HEK293 (cell line): ENCODE data around the gene RAP1B.

ENCODE experiments used
- CTCF ChIA-PET: fragments of 350-600 bp; formaldehyde crosslinking; extraction: SDS; loops from one replicate; lab custom pipeline; 2021; ENCODE audit warnings: antibody characterized with exemption; lab: Yijun Ruan, JAX
- POLR2A ChIA-PET: fragments of 300-600 bp; formaldehyde crosslinking; extraction: SDS; loops from one replicate; lab custom pipeline; 2020; ENCODE audit warnings: antibody characterized with exemption, inconsistent platforms; lab: Yijun Ruan, JAX
- H3K27ac ChIP-seq: fragments of 200-500 bp; sonication (Bioruptor generic); 2 replicates; pipeline ENCODE4 v1.5.1; 2014; ENCODE audit warnings: low read depth, low read length, control low read depth, inconsistent platforms; ENCODE audit errors: extremely low read depth
- H3K36me3 ChIP-seq, 2 experiments: fragments of 200-500 bp in 1 of 2; sonication (Bioruptor generic) in 1 of 2; 1 replicate in 1 of 2; 2 replicates in 1 of 2; pipeline ENCODE4 v1.5.1; 2014 to 2017; ENCODE audit warnings: inconsistent platforms in 2 of 2, low read length in 2 of 2; ENCODE audit not compliant: control insufficient read depth in 2 of 2, insufficient read depth in 1 of 2
- H3K4me1 ChIP-seq: fragments of 200-500 bp; sonication (Bioruptor generic); 2 replicates; pipeline ENCODE4 v1.5.1; 2014; ENCODE audit warnings: mild to moderate bottlenecking, low read length, inconsistent platforms; ENCODE audit not compliant: control insufficient read depth, insufficient read depth
- H3K4me3 ChIP-seq: 2 replicates; pipeline ENCODE4 v1.5.1; 2011; ENCODE audit warnings: low read depth, mild to moderate bottlenecking, control low read depth, low read length, moderate library complexity
- H3K9me3 ChIP-seq: fragments of 200-500 bp; sonication (Bioruptor generic); 2 replicates; pipeline ENCODE4 v1.5.1; 2014; ENCODE audit warnings: low read depth, low read length, inconsistent platforms; ENCODE audit not compliant: control insufficient read depth, insufficient read depth
- EGR2 ChIP-seq: fragments of 450-650 bp; formaldehyde crosslinking; IDR thresholded peaks from 2 replicates; pipeline ENCODE4 v1.5.1; 2016; ENCODE audit warnings: low read depth, missing biosample characterization, missing genetic modification characterization
- PRDM1 ChIP-seq: fragments of 450-650 bp; formaldehyde crosslinking; IDR thresholded peaks from 2 replicates; pipeline ENCODE4; 2016; ENCODE audit warnings: missing biosample characterization, missing genetic modification characterization
- SP2 ChIP-seq: fragments of 450-650 bp; formaldehyde crosslinking; IDR thresholded peaks from 2 replicates; pipeline ENCODE4 v1.5.1; 2016; ENCODE audit warnings: missing biosample characterization, missing genetic modification characterization
- YY2 ChIP-seq: fragments of 450-650 bp; formaldehyde crosslinking; IDR thresholded peaks from 2 replicates; pipeline ENCODE4 v1.5.1; 2016; ENCODE audit warnings: missing biosample characterization, missing genetic modification characterization
- ZNF112 ChIP-seq: fragments of 450-650 bp; formaldehyde crosslinking; IDR thresholded peaks from 2 replicates; pipeline ENCODE4 v1.5.0; 2017; ENCODE audit warnings: missing biosample characterization, missing genetic modification characterization
- ZNF16 ChIP-seq: fragments of 450-650 bp; formaldehyde crosslinking; IDR thresholded peaks from 2 replicates; pipeline ENCODE4 v1.5.1; 2016; ENCODE audit warnings: low read depth, missing biosample characterization, missing genetic modification characterization
- ZNF19 ChIP-seq: fragments of 450-650 bp; formaldehyde crosslinking; IDR thresholded peaks from 2 replicates; pipeline ENCODE4; 2016; ENCODE audit warnings: missing biosample characterization, missing genetic modification characterization, low read depth
- ZNF2 ChIP-seq: fragments of 450-650 bp; formaldehyde crosslinking; IDR thresholded peaks from 2 replicates; pipeline ENCODE4 v1.5.1; 2016; ENCODE audit warnings: missing biosample characterization, missing genetic modification characterization
- ZNF23 ChIP-seq: fragments of 450-650 bp; formaldehyde crosslinking; IDR thresholded peaks from 2 replicates; pipeline ENCODE4 v1.5.1; 2016; ENCODE audit warnings: missing biosample characterization, missing genetic modification characterization, borderline replicate concordance
- ZNF302 ChIP-seq: fragments of 450-650 bp; formaldehyde crosslinking; IDR thresholded peaks from 2 replicates; pipeline ENCODE4 v1.5.1; 2016; ENCODE audit warnings: missing biosample characterization, missing genetic modification characterization, low read depth
- ZNF37A ChIP-seq: fragments of 450-650 bp; IDR thresholded peaks from 2 replicates; pipeline ENCODE4 v1.5.1; 2018; ENCODE audit warnings: missing biosample characterization, missing genetic modification characterization
- ZNF513 ChIP-seq: fragments of 450-650 bp; IDR thresholded peaks from 2 replicates; pipeline ENCODE4 v1.5.1; 2018; ENCODE audit warnings: missing biosample characterization, missing genetic modification characterization
- ZNF610 ChIP-seq: fragments of 450-650 bp; formaldehyde crosslinking; IDR thresholded peaks from 2 replicates; pipeline ENCODE4 v1.5.1; 2016; ENCODE audit warnings: missing biosample characterization, missing genetic modification characterization, borderline replicate concordance
- ZNF76 ChIP-seq: fragments of 450-650 bp; formaldehyde crosslinking; IDR thresholded peaks from 2 replicates; pipeline ENCODE4; 2016; ENCODE audit warnings: low read depth, missing biosample characterization, missing genetic modification characterization, borderline replicate concordance
- TF ChIP-seq, protein P1 (sequence below): fragments of 450-650 bp; formaldehyde crosslinking; IDR thresholded peaks from 2 replicates; pipeline ENCODE4 v1.5.1; 2016; ENCODE audit warnings: missing biosample characterization, missing genetic modification characterization
- TF ChIP-seq, protein P2 (sequence below): fragments of 450-650 bp; formaldehyde crosslinking; IDR thresholded peaks from 2 replicates; pipeline ENCODE4 v1.5.1; 2017; ENCODE audit warnings: missing biosample characterization, missing genetic modification characterization
- TF ChIP-seq, protein P3 (sequence below): fragments of 450-650 bp; formaldehyde crosslinking; IDR thresholded peaks from 2 replicates; pipeline ENCODE4 v1.5.1; 2016; ENCODE audit warnings: missing biosample characterization, missing genetic modification characterization
- TF ChIP-seq, protein P4 (sequence below): fragments of 450-650 bp; formaldehyde crosslinking; IDR thresholded peaks from 2 replicates; pipeline ENCODE4 v1.5.1; 2016; ENCODE audit warnings: missing biosample characterization, missing genetic modification characterization, borderline replicate concordance
- TF ChIP-seq, protein P5 (sequence below): fragments of 450-650 bp; IDR thresholded peaks from 2 replicates; pipeline ENCODE4 v1.5.1; 2018; ENCODE audit warnings: missing biosample characterization, mild to moderate bottlenecking, missing genetic modification characterization

Gene RAP1B

DNA sequence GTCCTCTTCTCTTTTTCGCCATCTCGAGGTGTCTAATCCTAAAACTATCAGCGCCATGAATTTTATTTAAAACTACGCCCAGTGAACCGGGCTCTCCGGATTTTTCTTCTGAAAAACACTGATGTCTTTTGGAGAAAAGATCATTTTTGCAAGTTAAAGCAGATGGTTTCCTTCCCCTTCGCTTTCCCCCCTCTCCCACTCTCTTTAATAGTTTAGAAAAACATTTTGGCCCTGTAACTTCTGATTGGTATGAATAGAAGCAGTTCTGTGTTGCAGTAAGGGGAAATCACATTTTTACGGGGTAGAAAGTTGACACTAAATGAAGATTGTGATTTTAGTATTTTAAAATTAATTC, 1.1 kb downstream of the RAP1B start:
- TF ChIP-seq, protein P1, sequence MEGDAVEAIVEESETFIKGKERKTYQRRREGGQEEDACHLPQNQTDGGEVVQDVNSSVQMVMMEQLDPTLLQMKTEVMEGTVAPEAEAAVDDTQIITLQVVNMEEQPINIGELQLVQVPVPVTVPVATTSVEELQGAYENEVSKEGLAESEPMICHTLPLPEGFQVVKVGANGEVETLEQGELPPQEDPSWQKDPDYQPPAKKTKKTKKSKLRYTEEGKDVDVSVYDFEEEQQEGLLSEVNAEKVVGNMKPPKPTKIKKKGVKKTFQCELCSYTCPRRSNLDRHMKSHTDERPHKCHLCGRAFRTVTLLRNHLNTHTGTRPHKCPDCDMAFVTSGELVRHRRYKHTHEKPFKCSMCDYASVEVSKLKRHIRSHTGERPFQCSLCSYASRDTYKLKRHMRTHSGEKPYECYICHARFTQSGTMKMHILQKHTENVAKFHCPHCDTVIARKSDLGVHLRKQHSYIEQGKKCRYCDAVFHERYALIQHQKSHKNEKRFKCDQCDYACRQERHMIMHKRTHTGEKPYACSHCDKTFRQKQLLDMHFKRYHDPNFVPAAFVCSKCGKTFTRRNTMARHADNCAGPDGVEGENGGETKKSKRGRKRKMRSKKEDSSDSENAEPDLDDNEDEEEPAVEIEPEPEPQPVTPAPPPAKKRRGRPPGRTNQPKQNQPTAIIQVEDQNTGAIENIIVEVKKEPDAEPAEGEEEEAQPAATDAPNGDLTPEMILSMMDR (tag by site-specific recombination), result no peak
- TF ChIP-seq PRDM1 (tag by site-specific recombination), result peak; percentile 82; the same call in 1 of the 2 replicates
- TF ChIP-seq, protein P2, sequence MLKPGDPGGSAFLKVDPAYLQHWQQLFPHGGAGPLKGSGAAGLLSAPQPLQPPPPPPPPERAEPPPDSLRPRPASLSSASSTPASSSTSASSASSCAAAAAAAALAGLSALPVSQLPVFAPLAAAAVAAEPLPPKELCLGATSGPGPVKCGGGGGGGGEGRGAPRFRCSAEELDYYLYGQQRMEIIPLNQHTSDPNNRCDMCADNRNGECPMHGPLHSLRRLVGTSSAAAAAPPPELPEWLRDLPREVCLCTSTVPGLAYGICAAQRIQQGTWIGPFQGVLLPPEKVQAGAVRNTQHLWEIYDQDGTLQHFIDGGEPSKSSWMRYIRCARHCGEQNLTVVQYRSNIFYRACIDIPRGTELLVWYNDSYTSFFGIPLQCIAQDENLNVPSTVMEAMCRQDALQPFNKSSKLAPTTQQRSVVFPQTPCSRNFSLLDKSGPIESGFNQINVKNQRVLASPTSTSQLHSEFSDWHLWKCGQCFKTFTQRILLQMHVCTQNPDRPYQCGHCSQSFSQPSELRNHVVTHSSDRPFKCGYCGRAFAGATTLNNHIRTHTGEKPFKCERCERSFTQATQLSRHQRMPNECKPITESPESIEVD, result peak; percentile 24
- peak overlapping the region; percentile 86 for H3K4me3 ChIP-seq
- H3K27ac ChIP-seq, result peak overlapping the region; percentile 80
- CTCF ChIA-PET, result interaction anchor here (0.8 kb wide), 1 partner anchor 91 kb away, joined by 3 read pairs; no protein-coding TSS in a partner anchor
- peaks cover 10% of the 10 kb centered on the region for H3K4me1 ChIP-seq
- POLR2A ChIA-PET, result interaction anchor here (0.6 to 1.8 kb wide), 7 partner anchors 28 to 247 kb away, joined by 3 to 6 read pairs (median 4); no protein-coding TSS in a partner anchor
- H3K9me3 ChIP-seq, result no peaks in the 10 kb centered on the region
- peaks cover 0 to 3% of the 10 kb centered on the region in 2 experiments; a peak in 2 of 3 replicates for H3K36me3 ChIP-seq

DNA sequence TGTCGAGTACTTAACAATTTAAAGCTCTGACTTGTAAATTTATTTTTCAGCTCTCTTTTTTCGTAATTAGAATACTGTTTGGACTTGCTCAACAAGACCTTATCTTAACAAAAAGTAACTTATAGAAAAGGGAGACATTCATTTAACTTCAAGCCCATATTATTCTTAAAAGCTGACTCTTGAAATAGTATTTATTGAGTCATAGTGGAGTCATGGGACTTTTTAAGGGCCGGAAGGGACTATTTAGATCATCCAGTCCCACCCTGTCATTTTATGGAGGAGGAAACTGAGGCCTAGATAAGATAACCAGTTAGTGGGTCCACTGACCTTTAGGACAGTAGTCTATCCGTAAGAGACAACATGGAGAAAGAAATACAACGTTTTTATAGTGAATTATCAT, 1.5 kb downstream of the RAP1B start:
- Histone ChIP-seq H3K4me3 (peak overlapping the region; percentile 86), H3K27ac (no peak overlapping the region), H3K4me1 (peaks cover 10% of the 10 kb centered on the region), H3K36me3 (peaks cover 0 to 3% of the 10 kb centered on the region in 2 experiments; a peak in 2 of 3 replicates), H3K9me3 (no peaks in the 10 kb centered on the region)
- POLR2A ChIA-PET, result interaction anchor here (1.8 kb wide), 1 partner anchor 247 kb away, joined by 5 read pairs; no protein-coding TSS in a partner anchor
- CTCF ChIA-PET, result interaction anchor here (0.8 to 1.1 kb wide), 2 partner anchors 91 to 571 kb away, joined by 3 read pairs; no protein-coding TSS in a partner anchor
- TF ChIP-seq ZNF23 (tag by site-specific recombination) (no peak), ZNF76 (tag by site-specific recombination) (no peak), ZNF16 (no peak), YY2 (tag by site-specific recombination) (no peak), ZNF513 (no peak), EGR2 (tag by site-specific recombination) (no peak), ZNF302 (tag by site-specific recombination) (no peak), ZNF112 (tag by site-specific recombination) (no peak), ZNF610 (tag by site-specific recombination) (no peak), ZNF37A (tag by site-specific recombination) (no peak), SP2 (tag by site-specific recombination) (no peak), ZNF19 (tag by site-specific recombination) (no peak), ZNF2 (tag by site-specific recombination) (no peak)
- TF ChIP-seq, protein P3, sequence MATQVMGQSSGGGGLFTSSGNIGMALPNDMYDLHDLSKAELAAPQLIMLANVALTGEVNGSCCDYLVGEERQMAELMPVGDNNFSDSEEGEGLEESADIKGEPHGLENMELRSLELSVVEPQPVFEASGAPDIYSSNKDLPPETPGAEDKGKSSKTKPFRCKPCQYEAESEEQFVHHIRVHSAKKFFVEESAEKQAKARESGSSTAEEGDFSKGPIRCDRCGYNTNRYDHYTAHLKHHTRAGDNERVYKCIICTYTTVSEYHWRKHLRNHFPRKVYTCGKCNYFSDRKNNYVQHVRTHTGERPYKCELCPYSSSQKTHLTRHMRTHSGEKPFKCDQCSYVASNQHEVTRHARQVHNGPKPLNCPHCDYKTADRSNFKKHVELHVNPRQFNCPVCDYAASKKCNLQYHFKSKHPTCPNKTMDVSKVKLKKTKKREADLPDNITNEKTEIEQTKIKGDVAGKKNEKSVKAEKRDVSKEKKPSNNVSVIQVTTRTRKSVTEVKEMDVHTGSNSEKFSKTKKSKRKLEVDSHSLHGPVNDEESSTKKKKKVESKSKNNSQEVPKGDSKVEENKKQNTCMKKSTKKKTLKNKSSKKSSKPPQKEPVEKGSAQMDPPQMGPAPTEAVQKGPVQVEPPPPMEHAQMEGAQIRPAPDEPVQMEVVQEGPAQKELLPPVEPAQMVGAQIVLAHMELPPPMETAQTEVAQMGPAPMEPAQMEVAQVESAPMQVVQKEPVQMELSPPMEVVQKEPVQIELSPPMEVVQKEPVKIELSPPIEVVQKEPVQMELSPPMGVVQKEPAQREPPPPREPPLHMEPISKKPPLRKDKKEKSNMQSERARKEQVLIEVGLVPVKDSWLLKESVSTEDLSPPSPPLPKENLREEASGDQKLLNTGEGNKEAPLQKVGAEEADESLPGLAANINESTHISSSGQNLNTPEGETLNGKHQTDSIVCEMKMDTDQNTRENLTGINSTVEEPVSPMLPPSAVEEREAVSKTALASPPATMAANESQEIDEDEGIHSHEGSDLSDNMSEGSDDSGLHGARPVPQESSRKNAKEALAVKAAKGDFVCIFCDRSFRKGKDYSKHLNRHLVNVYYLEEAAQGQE (tag by site-specific recombination), result no peak
- TF ChIP-seq, protein P4, sequence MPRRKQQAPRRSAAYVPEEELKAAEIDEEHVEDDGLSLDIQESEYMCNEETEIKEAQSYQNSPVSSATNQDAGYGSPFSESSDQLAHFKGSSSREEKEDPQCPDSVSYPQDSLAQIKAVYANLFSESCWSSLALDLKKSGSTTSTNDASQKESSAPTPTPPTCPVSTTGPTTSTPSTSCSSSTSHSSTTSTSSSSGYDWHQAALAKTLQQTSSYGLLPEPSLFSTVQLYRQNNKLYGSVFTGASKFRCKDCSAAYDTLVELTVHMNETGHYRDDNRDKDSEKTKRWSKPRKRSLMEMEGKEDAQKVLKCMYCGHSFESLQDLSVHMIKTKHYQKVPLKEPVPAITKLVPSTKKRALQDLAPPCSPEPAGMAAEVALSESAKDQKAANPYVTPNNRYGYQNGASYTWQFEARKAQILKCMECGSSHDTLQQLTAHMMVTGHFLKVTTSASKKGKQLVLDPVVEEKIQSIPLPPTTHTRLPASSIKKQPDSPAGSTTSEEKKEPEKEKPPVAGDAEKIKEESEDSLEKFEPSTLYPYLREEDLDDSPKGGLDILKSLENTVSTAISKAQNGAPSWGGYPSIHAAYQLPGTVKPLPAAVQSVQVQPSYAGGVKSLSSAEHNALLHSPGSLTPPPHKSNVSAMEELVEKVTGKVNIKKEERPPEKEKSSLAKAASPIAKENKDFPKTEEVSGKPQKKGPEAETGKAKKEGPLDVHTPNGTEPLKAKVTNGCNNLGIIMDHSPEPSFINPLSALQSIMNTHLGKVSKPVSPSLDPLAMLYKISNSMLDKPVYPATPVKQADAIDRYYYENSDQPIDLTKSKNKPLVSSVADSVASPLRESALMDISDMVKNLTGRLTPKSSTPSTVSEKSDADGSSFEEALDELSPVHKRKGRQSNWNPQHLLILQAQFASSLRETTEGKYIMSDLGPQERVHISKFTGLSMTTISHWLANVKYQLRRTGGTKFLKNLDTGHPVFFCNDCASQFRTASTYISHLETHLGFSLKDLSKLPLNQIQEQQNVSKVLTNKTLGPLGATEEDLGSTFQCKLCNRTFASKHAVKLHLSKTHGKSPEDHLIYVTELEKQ (tag by site-specific recombination), result no peak
- TF ChIP-seq, protein P5, sequence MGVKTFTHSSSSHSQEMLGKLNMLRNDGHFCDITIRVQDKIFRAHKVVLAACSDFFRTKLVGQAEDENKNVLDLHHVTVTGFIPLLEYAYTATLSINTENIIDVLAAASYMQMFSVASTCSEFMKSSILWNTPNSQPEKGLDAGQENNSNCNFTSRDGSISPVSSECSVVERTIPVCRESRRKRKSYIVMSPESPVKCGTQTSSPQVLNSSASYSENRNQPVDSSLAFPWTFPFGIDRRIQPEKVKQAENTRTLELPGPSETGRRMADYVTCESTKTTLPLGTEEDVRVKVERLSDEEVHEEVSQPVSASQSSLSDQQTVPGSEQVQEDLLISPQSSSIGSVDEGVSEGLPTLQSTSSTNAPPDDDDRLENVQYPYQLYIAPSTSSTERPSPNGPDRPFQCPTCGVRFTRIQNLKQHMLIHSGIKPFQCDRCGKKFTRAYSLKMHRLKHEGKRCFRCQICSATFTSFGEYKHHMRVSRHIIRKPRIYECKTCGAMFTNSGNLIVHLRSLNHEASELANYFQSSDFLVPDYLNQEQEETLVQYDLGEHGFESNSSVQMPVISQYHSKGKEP (tag by site-specific recombination), result no peak
